Heart right ventricle (tissue), 16 donors: Measurements from ENCODE around the gene NAALADL2. TPM values are rescaled to one million over a fixed set of nuclear protein-coding genes. Genes with fewer than 3 reads are reported as not detected.
"Not testable (repeated sequence)": the region's sequence is repeated elsewhere in the genome, so short reads cannot be mapped to it uniquely, and the experiment has no call there.

Experiments used
- ATAC-seq, 8 donors: fragments of 200-7000 bp; cut with Tn5 transposase; one replicate each; pipeline ENCODE4 v1.9.1; 2020; ENCODE audit warnings: mild to moderate bottlenecking in 8 of 8, moderate library complexity in 8 of 8, moderate number of reproducible peaks in 1 of 8
- DNase-seq, 2 donors: peaks; one replicate each; pipeline ENCODE4 v3.0.0-alpha.2; 2020
- H3K27ac ChIP-seq, 10 donors: fragments of 200-600 bp; sonication (generic) in 2 of 10; one replicate each; pipeline versions ENCODE4 v1.5.0 to v1.8.0; 2020 to 2022; ENCODE audit warnings: mild to moderate bottlenecking in 3 of 10
- H3K27me3 ChIP-seq, 7 donors: fragments of 200-600 bp; one replicate each; pipeline ENCODE4 v1.8.0; 2021 to 2022; ENCODE audit warnings: mild to moderate bottlenecking in 2 of 7
- H3K36me3 ChIP-seq, 9 donors: fragments of 200-600 bp; sonication (generic) in 1 of 9; one replicate each; pipeline versions ENCODE4 v1.5.0 to v1.8.0; 2020 to 2022; ENCODE audit warnings: mild to moderate bottlenecking in 2 of 9
- H3K4me1 ChIP-seq, 9 donors: fragments of 200-600 bp; sonication (generic) in 1 of 9; one replicate each; pipeline versions ENCODE4 v1.5.0 to v1.8.0; 2020 to 2022; ENCODE audit warnings: mild to moderate bottlenecking in 4 of 9
- H3K4me3 ChIP-seq, 10 donors: fragments of 200-600 bp; sonication (generic) in 2 of 10; one replicate each; pipeline versions ENCODE4 v1.5.0 to v1.8.0; 2020 to 2022; ENCODE audit warnings: mild to moderate bottlenecking in 7 of 10, moderate library complexity in 2 of 10
- H3K9me3 ChIP-seq, 11 donors: fragments of 200-600 bp in 10 of 11; sonication (generic) in 2 of 11; one replicate each; pipeline versions ENCODE4 v1.5.0 to v1.8.0; 2013 to 2022; ENCODE audit warnings: mild to moderate bottlenecking in 2 of 11, control low read depth in 1 of 11, moderate library complexity in 1 of 11
- CTCF ChIP-seq, 9 donors: fragments of 200-600 bp; sonication (generic) in 2 of 9; IDR thresholded peaks; one replicate each; pipeline versions ENCODE4 v1.5.0 to v1.8.0; 2021 to 2022; ENCODE audit warnings: antibody characterized with exemption in 9 of 9, mild to moderate bottlenecking in 5 of 9, moderate library complexity in 1 of 9
- WGBS, 2 donors: extraction: QIAGEN DNeasy Blood & Tissue Kit; methylation state at CpG; one replicate each; pipeline ENCODE4 v1.1.7; 2013; ENCODE audit warnings: inconsistent platforms in 1 of 2; 5-methylcytosine and 5-hydroxymethylcytosine counted together
- intact Hi-C, 10 donors: fragments of 100-400 bp; cut with DNase I; formaldehyde crosslinking; loops; one replicate each; pipeline versions ENCODE4 v1.11.1 to v1.14.2; 2022
- polyA plus RNA-seq, 2 donors: library from polyadenylated mRNA; stranded (reverse); fragments of 200-250 nt; gene quantifications; one replicate each; pipeline ENCODE4 v1.2.3, GENCODE V29; 2013
- total RNA-seq, 10 donors: library from RNA; stranded (reverse); fragmentation: NEBNext Ultra II Directional in 3 of 10; extraction: Animal tissue kit (Norgen Biotek cat#: 25700) in 3 of 10; gene quantifications; one replicate each; pipeline versions ENCODE4 v1.2.1 to v1.2.4, GENCODE V29; 2021 to 2023
- donor health status: Arrhythmogenic right ventricular cardiomyopathy.
- donor health status: ischemic (EF 13 %, LVEDD 7.1; RV severe dilation, severe dysfunction).
- donor health status: healthy with polysubstance abuse.
- donor health status: DM: no; HTN: yes; CAD: no.
- donor health status: DM: no; HTN: no; CAD: no.
- donor health status: ischemic (EF 25% LVEDD 6.9; RV normal size, moderate dysfunction).
- donor health status: ischemic (EF 25% LVEDD 5.7; RV mildly dilated, moderate dysfunction).
- donor health status: healthy.
- donor health status: DM: yes; HTN: yes; CAD: no.
- donor health status: Ischemic cardiomyopathy.
- donor health status: ischemic (EF 35%, LVEDD 5.7; RV mildly dilated, moderate dysfunction).
- donor health status: nonischemic (EF 11% LVEDD 7.7; RV severe dilation, severe dysfunction).
- donor health status: DM: yes; HTN: yes; CAD: no.
- donor health status: PGD.
- donor health status: ischemic (EF 29% LVEDD 5.4; RV normal size, mild dysfunction).
- donor health status: nonischemic (EF 23%, LVEDD 6.1; RV moderate dilation, normal function).

The NAALADL2 gene
- total and polyA plus RNA-seq, 12 donors, result 0.36 to 11.9 (median 5.2) TPM

- DNase-seq, result no peak
- Histone ChIP-seq H3K36me3 (no peaks in the 10 kb centered on the region), H3K9me3 (peaks cover 0 to 19% (median 0%) of the 10 kb centered on the region in 11 donors), H3K4me3 (no peak overlapping the region), H3K4me1 (no peaks in the 10 kb centered on the region), H3K27me3 (no peaks in the 10 kb centered on the region), H3K27ac (no peak overlapping the region)
- 86 to 88% methylated on average over 2 of the region's 2 CpGs for WGBS, 2 donors
- TF ChIP-seq CTCF (IDR thresholded peaks at IDR 0.05), result no peak
- no peak for ATAC-seq
- intact Hi-C loops, result no loop called here
These were observed 597.3 kb downstream of the NAALADL2 start for GRCh38 chr3:175456466-175456865.

- H3K4me3 ChIP-seq, result no peak overlapping the region
- H3K9me3 ChIP-seq, result peaks cover 0 to 27% (median 0%) of the 10 kb centered on the region in 11 donors
- H3K4me1 ChIP-seq, result no peaks in the 10 kb centered on the region
- H3K36me3 ChIP-seq, result no peaks in the 10 kb centered on the region
- TF ChIP-seq CTCF (IDR thresholded peaks at IDR 0.05), result no peak
- no peaks in the 10 kb centered on the region for H3K27me3 ChIP-seq
- intact Hi-C loops, result no loop called here
- DNase-seq (no peak), ATAC-seq (no peak)
- no peak overlapping the region for H3K27ac ChIP-seq
- 92% methylated on average over 2 of the region's 2 CpGs for WGBS, 2 donors
These were observed 598.2 kb downstream of the NAALADL2 start for GRCh38 chr3:175457301-175457700.

DNA sequence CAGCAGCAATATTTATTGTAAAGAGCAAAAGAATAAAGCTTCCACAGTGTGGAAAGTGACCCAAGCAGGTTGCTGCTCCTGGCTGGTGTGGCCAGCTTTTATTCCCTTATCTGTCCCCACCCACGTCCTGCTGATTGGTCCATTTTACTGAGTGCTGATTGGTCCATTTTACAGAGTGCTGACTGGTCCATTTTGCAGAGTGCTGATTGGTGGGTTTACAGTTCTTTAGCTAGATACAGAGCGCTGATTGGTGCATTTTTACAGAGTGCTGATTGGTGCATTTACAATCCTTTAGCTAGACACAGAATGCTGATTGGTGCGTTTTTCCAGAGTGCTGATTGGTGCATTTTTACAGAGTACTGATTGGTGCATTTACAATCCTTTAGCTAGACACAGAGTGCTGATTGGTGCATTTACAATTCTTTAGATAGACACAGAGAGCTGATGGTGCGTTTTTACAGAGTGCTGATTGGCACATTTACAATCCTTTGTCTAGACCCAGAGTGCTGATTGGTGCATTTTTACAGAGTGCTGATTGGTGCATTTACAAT lies 601.8 kb downstream of the NAALADL2 start:
- WGBS, 2 donors, result 90 to 92% methylated on average over 4 of the region's 4 CpGs
- H3K36me3 ChIP-seq, H3K4me3 ChIP-seq, intact Hi-C loops, H3K27ac ChIP-seq, H3K4me1 ChIP-seq, DNase-seq, H3K27me3 ChIP-seq, ATAC-seq: not testable (repeated sequence)
- H3K9me3 ChIP-seq, result peaks cover 0 to 36% (median 0%) of the 10 kb centered on the region in 11 donors

DNA sequence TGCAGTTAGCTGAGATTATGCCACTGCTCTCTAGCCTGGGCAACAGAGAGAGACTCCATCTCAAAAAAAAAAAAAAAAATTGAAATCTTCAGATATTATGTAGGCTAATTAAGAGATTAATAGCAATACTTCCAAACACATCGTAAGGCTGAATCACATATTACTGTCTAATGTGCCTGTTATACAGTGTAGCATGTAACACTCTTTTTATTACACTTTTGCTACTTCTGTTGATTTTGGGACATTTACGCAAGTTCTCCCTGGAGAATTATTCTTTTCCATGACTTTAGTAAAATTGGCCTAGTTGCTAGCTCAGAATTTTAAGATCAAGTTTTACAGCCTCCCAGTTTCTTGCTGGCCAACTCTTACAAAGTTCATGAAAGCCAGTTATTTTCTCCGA lies 605.2 kb downstream of the NAALADL2 start:
- no peak for TF ChIP-seq CTCF (IDR thresholded peaks at IDR 0.05)
- DNase-seq (no peak), ATAC-seq (no peak)
- no peaks in the 10 kb centered on the region for H3K27me3 ChIP-seq
- no peaks in the 10 kb centered on the region for H3K4me1 ChIP-seq
- intact Hi-C loops, result no loop called here
- WGBS, 2 donors, result 79% methylated on average over 3 of the region's 3 CpGs
- no peaks in the 10 kb centered on the region for H3K36me3 ChIP-seq
- H3K27ac ChIP-seq, result no peak overlapping the region
- H3K4me3 ChIP-seq, result no peak overlapping the region
- H3K9me3 ChIP-seq, result peaks cover 0 to 36% (median 0%) of the 10 kb centered on the region in 11 donors

GRCh38 chr3:175469124-175469523 lies 610.0 kb downstream of the NAALADL2 start:
- intact Hi-C loops, result no loop called here
- TF ChIP-seq CTCF (IDR thresholded peaks at IDR 0.05), result no peak
- Histone ChIP-seq H3K4me3 (no peak overlapping the region), H3K9me3 (peaks cover 0 to 8% (median 0%) of the 10 kb centered on the region in 11 donors), H3K36me3 (no peaks in the 10 kb centered on the region), H3K4me1 (no peaks in the 10 kb centered on the region), H3K27ac (no peak overlapping the region), H3K27me3 (no peaks in the 10 kb centered on the region)
- ATAC-seq (no peak), DNase-seq (no peak)
